Measurements from ENCODE around the gene RASSF7. TPM values are rescaled to one million over a fixed set of nuclear protein-coding genes. Genes with fewer than 3 reads are reported as not detected.

The RASSF7 gene
- total RNA-seq, 1 donor from 2014 or later, result 12.8 TPM

- Histone ChIP-seq H3K4me2 (no peak overlapping the region), H3K36me3 (no peaks in the 10 kb centered on the region), H3K9ac (no peak overlapping the region), H4K20me1 (ENCODE audit: low read depth) (peaks cover 27% of the 10 kb centered on the region), H3K4me3 (no peak overlapping the region), H3K27me3 (no peaks in the 10 kb centered on the region), H2AFZ (replicated peaks) (no peak overlapping the region), H3K27ac (no peak overlapping the region), H3F3A (ENCODE audit: low read depth) (no peaks in the 10 kb centered on the region), H3K4me1 (no peaks in the 10 kb centered on the region), H3K9me3 (ENCODE audit: low read depth) (no peaks in the 10 kb centered on the region), H3K79me2 (ENCODE audit: low read depth) (peaks cover 25% of the 10 kb centered on the region)
- no peak for DNase-seq (ENCODE audit: low spot score)
- H3K9me3 Mint-ChIP-seq, result no peaks in the 10 kb centered on the region
- H3K27ac Mint-ChIP-seq, result no peak overlapping the region
- peaks cover 25% of the 10 kb centered on the region for H3K36me3 Mint-ChIP-seq
- TF ChIP-seq EZH2 (IDR thresholded peaks at IDR 0.05), result no peak
- TF ChIP-seq EZH2phosphoT487 (IDR thresholded peaks at IDR 0.05), result no peak
- TF ChIP-seq, protein P1, sequence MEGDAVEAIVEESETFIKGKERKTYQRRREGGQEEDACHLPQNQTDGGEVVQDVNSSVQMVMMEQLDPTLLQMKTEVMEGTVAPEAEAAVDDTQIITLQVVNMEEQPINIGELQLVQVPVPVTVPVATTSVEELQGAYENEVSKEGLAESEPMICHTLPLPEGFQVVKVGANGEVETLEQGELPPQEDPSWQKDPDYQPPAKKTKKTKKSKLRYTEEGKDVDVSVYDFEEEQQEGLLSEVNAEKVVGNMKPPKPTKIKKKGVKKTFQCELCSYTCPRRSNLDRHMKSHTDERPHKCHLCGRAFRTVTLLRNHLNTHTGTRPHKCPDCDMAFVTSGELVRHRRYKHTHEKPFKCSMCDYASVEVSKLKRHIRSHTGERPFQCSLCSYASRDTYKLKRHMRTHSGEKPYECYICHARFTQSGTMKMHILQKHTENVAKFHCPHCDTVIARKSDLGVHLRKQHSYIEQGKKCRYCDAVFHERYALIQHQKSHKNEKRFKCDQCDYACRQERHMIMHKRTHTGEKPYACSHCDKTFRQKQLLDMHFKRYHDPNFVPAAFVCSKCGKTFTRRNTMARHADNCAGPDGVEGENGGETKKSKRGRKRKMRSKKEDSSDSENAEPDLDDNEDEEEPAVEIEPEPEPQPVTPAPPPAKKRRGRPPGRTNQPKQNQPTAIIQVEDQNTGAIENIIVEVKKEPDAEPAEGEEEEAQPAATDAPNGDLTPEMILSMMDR (IDR thresholded peaks at IDR 0.05), result no peak
- H3K4me3 Mint-ChIP-seq, result no peak overlapping the region
- peaks cover 7% of the 10 kb centered on the region for H3K27me3 Mint-ChIP-seq (ENCODE audit: insufficient read depth, low read depth)
- H3K4me1 Mint-ChIP-seq, result no peaks in the 10 kb centered on the region
Observed at GRCh38 chr11:587978-588380, 27.2 kb downstream of the RASSF7 start.

- Histone ChIP-seq H2AFZ (replicated peaks) (no peak overlapping the region), H3K27ac (no peak overlapping the region), H3K4me2 (no peak overlapping the region), H3K9ac (no peak overlapping the region), H4K20me1 (ENCODE audit: low read depth) (peaks cover 18% of the 10 kb centered on the region), H3K4me3 (no peak overlapping the region), H3K79me2 (ENCODE audit: low read depth) (peaks cover 10% of the 10 kb centered on the region), H3K27me3 (no peaks in the 10 kb centered on the region), H3K4me1 (no peaks in the 10 kb centered on the region), H3F3A (ENCODE audit: low read depth) (no peaks in the 10 kb centered on the region), H3K9me3 (ENCODE audit: low read depth) (no peaks in the 10 kb centered on the region), H3K36me3 (no peaks in the 10 kb centered on the region)
- Mint-ChIP-seq H3K36me3 (peaks cover 37% of the 10 kb centered on the region), H3K27ac (no peak overlapping the region), H3K27me3 (ENCODE audit: insufficient read depth, low read depth) (peaks cover 8% of the 10 kb centered on the region), H3K9me3 (no peaks in the 10 kb centered on the region), H3K4me1 (no peaks in the 10 kb centered on the region), H3K4me3 (no peak overlapping the region)
- TF ChIP-seq EZH2 (IDR thresholded peaks at IDR 0.05), result no peak
- no peak for TF ChIP-seq EZH2phosphoT487 (IDR thresholded peaks at IDR 0.05)
- TF ChIP-seq, protein P1 (IDR thresholded peaks at IDR 0.05), result no peak
- DNase-seq (ENCODE audit: low spot score), result no peak
Observed at GRCh38 chr11:589798-590197, 29.0 kb downstream of the RASSF7 start.

DNA sequence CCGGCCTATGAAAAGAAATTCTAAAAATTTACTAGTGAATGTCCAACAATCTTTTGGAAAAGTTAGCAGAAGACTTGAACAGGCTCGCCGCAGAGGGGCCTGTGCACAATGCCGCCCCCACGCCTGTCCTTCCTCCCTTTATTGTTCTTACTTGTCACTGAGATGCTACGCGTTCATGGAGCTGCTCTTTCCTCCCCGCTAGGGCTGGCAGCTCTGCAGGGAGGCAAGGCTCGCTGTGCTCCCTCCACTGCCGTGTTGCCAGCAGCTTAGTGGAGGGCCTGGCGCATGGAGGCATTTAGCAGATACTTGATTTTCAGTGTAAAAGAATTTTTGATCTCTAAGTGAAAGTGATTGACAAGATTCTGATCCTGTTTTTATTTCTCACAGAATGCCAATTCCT, 30.2 kb downstream of the RASSF7 start:
- H3K36me3 ChIP-seq, result no peaks in the 10 kb centered on the region
- H4K20me1 ChIP-seq (ENCODE audit: low read depth), result peaks cover 18% of the 10 kb centered on the region
- peaks cover 38% of the 10 kb centered on the region for H3K36me3 Mint-ChIP-seq

More for the DNA sequence above, 30.2 kb downstream of the RASSF7 start:
- TF ChIP-seq EZH2 (IDR thresholded peaks at IDR 0.05) (no peak), EZH2phosphoT487 (IDR thresholded peaks at IDR 0.05) (no peak)
- TF ChIP-seq, protein P1 (IDR thresholded peaks at IDR 0.05), result no peak
- Histone ChIP-seq H3K9me3 (ENCODE audit: low read depth) (no peaks in the 10 kb centered on the region), H3F3A (ENCODE audit: low read depth) (no peaks in the 10 kb centered on the region), H3K27ac (no peak overlapping the region), H3K27me3 (no peaks in the 10 kb centered on the region), H3K79me2 (ENCODE audit: low read depth) (peaks cover 10% of the 10 kb centered on the region), H3K9ac (no peak overlapping the region), H2AFZ (replicated peaks) (no peak overlapping the region), H3K4me3 (no peak overlapping the region), H3K4me1 (no peaks in the 10 kb centered on the region), H3K4me2 (no peak overlapping the region)
- Mint-ChIP-seq H3K4me3 (no peak overlapping the region), H3K27ac (no peak overlapping the region), H3K9me3 (no peaks in the 10 kb centered on the region), H3K27me3 (ENCODE audit: insufficient read depth, low read depth) (peaks cover 8% of the 10 kb centered on the region), H3K4me1 (no peaks in the 10 kb centered on the region)
- DNase-seq (ENCODE audit: low spot score), result no peak
